A549 (cell line): Measurements from ENCODE around the gene SLF2.

Experiments used
- CHD2 ChIP-seq: fragments of 150-350 bp; IDR thresholded peaks from 2 replicates; pipeline ENCODE4 v1.6.1; 2014; ENCODE audit warnings: low read length; ENCODE audit not compliant: partially characterized antibody
- CHD4 ChIP-seq: fragments of 200-600 bp; sonication (generic); IDR thresholded peaks from 2 replicates; pipeline ENCODE4 v1.6.1; 2016; ENCODE audit warnings: antibody characterized with exemption, mild to moderate bottlenecking, borderline replicate concordance
- CTCF ChIP-seq: fragments of >200 bp; sonication (Bioruptor Twin); formaldehyde crosslinking; IDR thresholded peaks from 3 replicates; pipeline ENCODE4 v1.5.1; 2016
- HDAC2 ChIP-seq: fragments of 200-600 bp; sonication (generic); IDR thresholded peaks from 2 replicates; pipeline ENCODE4 v1.6.1; 2016
- KDM1A ChIP-seq: fragments of 200-600 bp; sonication (generic); IDR thresholded peaks from 2 replicates; pipeline ENCODE4 v1.6.1; 2016; ENCODE audit warnings: low read depth, mild to moderate bottlenecking
- MAX ChIP-seq: IDR thresholded peaks from 2 replicates; pipeline ENCODE4 v1.6.1; 2012
- MYC ChIP-seq: IDR thresholded peaks from 2 replicates; pipeline ENCODE4 v1.6.1; 2012; ENCODE audit warnings: mild to moderate bottlenecking, inconsistent platforms, low read length, improper control_type of control experiment, borderline replicate concordance
- NPAS2 ChIP-seq: fragments of 250-450 bp; sonication (Bioruptor Pico); IDR thresholded peaks from 2 replicates; pipeline ENCODE4 v1.8.0; 2022; ENCODE audit warnings: mild to moderate bottlenecking, moderate library complexity, borderline replicate concordance
- NR3C1 ChIP-seq: fragments of >200 bp; sonication (Bioruptor Twin); formaldehyde crosslinking; IDR thresholded peaks from 3 replicates; pipeline ENCODE4 v1.6.1; 2017
- POLR2A ChIP-seq: IDR thresholded peaks from 2 replicates; pipeline ENCODE4 v1.6.1; 2012; ENCODE audit warnings: mild to moderate bottlenecking, low read length
- RAD21 ChIP-seq, 2 experiments: fragments of >200 bp in 1 of 2; sonication (Bioruptor Twin) in 1 of 2; formaldehyde crosslinking in 1 of 2; IDR thresholded peaks in 1 of 2; conservative IDR thresholded peaks in 1 of 2; 2 replicates in 1 of 2; 3 replicates in 1 of 2; pipeline ENCODE4 v1.6.1; 2012 to 2018; ENCODE audit warnings: inconsistent platforms in 1 of 2
- REST ChIP-seq: fragments of 200-600 bp; sonication (generic); IDR thresholded peaks from 2 replicates; pipeline ENCODE4 v1.6.1; 2016; ENCODE audit warnings: antibody characterized with exemption, mild to moderate bottlenecking, moderate library complexity
- RNF2 ChIP-seq: fragments of 200-600 bp; sonication (generic); IDR thresholded peaks from 2 replicates; pipeline ENCODE4 v1.6.1; 2016; ENCODE audit warnings: low read depth, mild to moderate bottlenecking, antibody characterized with exemption, moderate library complexity, borderline replicate concordance
- ZNF302 ChIP-seq: fragments of 250-450 bp; sonication (Bioruptor Pico); IDR thresholded peaks from 2 replicates; pipeline ENCODE4 v1.9.0; 2021; ENCODE audit warnings: inconsistent platforms, mild to moderate bottlenecking, moderate library complexity

- TF ChIP-seq CTCF, result no peak
- no peak for TF ChIP-seq CHD2
- no peak for TF ChIP-seq NR3C1
- TF ChIP-seq MYC, result no peak
- TF ChIP-seq RAD21 (conservative IDR thresholded peaks at IDR 0.05 in 1 of 2, IDR thresholded peaks at IDR 0.05 in 1 of 2), result no peak
- TF ChIP-seq KDM1A, result no peak
- no peak for TF ChIP-seq POLR2A
- TF ChIP-seq CHD4, result no peak
- no peak for TF ChIP-seq MAX
- no peak for TF ChIP-seq ZNF302 (CRISPR knock-in tag)
- TF ChIP-seq NPAS2 (CRISPR knock-in tag), result no peak
- TF ChIP-seq HDAC2, result no peak
- no peak for TF ChIP-seq REST
- no peak for TF ChIP-seq RNF2
These were observed 44.4 kb upstream of the SLF2 start for GRCh38 chr10:100868382-100868781.
